Measurements from ENCODE around the gene SBNO1. TPM values are rescaled to one million over a fixed set of nuclear protein-coding genes. Genes with fewer than 3 reads are reported as not detected.
"Not testable (repeated sequence)": the region's sequence is repeated elsewhere in the genome, so short reads cannot be mapped to it uniquely, and the experiment has no call there.

Gene SBNO1
- total RNA-seq (ENCODE audit: low replicate concordance): 42.3 and 43.1 TPM in 2 replicates
- long read RNA-seq, partial matches to known transcripts: 168 of 216 reads
- long read RNA-seq, other reads (novel, unspliced or antisense): 48 of 216 reads

- peak within 1 kb of the TSS; percentile 96 for H3K27ac Mint-ChIP-seq
- H3K36me3 Mint-ChIP-seq: no peaks in the 10 kb centered on the region
- no peak for TF ChIP-seq CTCF (conservative IDR thresholded peaks at IDR 0.05)
- H3K27me3 Mint-ChIP-seq: no peaks in the 10 kb centered on the region
- H3K4me1 Mint-ChIP-seq (ENCODE audit: unreplicated experiment): peaks cover 14% of the 10 kb centered on the region
- DNase-seq (ENCODE audit: extremely low spot score, unreplicated experiment): no peak
- H3K4me3 Mint-ChIP-seq: peak within 1 kb of the TSS; percentile 95
- no peaks in the 10 kb centered on the region for H3K9me3 Mint-ChIP-seq
These were observed at the start of gene SBNO1 for GRCh38 chr12:123364532-123365024. Gene SBNO1 (minus strand): TSS chr12:123364847. CDS start chr12:123350441, 14,406 bp downstream.

DNA sequence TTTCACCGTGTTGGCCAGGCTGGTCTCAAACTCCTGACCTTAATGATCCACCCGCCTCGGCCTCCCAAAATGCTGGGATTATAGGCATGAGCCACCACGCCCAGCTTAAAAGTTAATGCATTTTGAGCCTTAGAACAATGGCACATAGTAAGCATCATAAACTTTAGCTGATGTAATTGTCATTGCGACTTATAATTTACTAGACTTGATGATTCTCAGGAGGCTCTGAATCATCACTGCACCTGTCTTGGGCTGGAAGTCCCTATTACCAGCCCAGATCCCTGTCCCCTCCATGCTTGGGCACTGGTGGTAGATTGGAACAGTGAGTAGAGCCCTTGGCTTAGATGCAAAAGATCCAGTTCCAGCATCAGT lies 45.4 kb upstream of the SBNO1 start:
- Mint-ChIP-seq H3K27ac (no peak overlapping the region), H3K4me3 (no peak overlapping the region), H3K4me1 (ENCODE audit: unreplicated experiment) (no peaks in the 10 kb centered on the region), H3K36me3 (peaks cover 4% of the 10 kb centered on the region), H3K27me3 (no peaks in the 10 kb centered on the region), H3K9me3 (no peaks in the 10 kb centered on the region)
- no peak for DNase-seq (ENCODE audit: extremely low spot score, unreplicated experiment)
- TF ChIP-seq CTCF (conservative IDR thresholded peaks at IDR 0.05): no peak

GRCh38 chr12:123409284-123410040 lies 44.8 kb upstream of the SBNO1 start:
- H3K27me3 Mint-ChIP-seq; H3K4me3 Mint-ChIP-seq; H3K36me3 Mint-ChIP-seq; H3K27ac Mint-ChIP-seq; H3K9me3 Mint-ChIP-seq; H3K4me1 Mint-ChIP-seq (ENCODE audit: unreplicated experiment); DNase-seq (ENCODE audit: extremely low spot score, unreplicated experiment): not testable (repeated sequence)

DNA sequence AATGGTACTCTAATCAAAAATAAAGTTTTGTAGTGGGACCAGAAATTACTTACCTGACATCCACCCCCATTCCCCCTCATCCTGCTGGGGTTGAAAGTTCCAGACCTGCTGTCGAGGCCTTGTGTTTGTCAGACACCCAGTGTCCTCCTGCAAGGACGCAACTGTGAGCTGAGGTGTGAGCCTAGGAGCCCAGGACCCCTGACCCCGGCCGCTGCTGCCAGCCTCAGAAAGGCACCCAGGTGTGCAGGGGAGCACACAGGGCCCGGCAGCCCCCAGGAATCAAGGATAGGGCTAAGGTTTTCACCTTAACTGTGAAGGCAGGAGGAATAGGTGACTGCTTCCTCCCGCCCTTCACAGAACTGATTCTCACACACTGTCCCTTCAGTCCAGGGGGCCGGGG lies 44.0 kb upstream of the SBNO1 start:
- H3K4me1 Mint-ChIP-seq (ENCODE audit: unreplicated experiment); H3K4me3 Mint-ChIP-seq; H3K27me3 Mint-ChIP-seq; H3K36me3 Mint-ChIP-seq; DNase-seq (ENCODE audit: extremely low spot score, unreplicated experiment); H3K9me3 Mint-ChIP-seq; H3K27ac Mint-ChIP-seq: not testable (repeated sequence)

- peak; percentile 18 for TF ChIP-seq CTCF (conservative IDR thresholded peaks at IDR 0.05)
- not testable (repeated sequence) for H3K9me3 Mint-ChIP-seq; H3K4me3 Mint-ChIP-seq; H3K27ac Mint-ChIP-seq; H3K4me1 Mint-ChIP-seq (ENCODE audit: unreplicated experiment); H3K27me3 Mint-ChIP-seq; H3K36me3 Mint-ChIP-seq; DNase-seq (ENCODE audit: extremely low spot score, unreplicated experiment)
These were observed 43.3 kb upstream of the SBNO1 start for GRCh38 chr12:123407934-123408333.

DNA sequence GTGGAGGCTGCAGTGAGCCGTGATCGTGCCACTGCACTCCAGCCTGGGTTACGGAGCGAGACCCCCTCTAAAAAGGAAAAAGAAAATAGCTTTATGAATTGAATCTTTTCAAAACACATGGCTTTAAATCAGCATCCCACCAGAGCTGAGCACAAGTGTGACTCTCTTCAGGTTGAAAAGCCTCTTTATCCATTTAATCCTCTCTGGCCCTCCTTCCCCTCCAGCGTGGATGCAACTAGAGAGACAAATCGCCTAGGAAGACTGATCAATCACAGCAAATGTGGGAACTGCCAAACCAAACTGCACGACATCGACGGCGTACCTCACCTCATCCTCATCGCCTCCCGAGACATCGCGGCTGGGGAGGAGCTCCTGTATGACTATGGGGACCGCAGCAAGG lies 42.6 kb upstream of the SBNO1 start:
- not testable (repeated sequence) for H3K4me1 Mint-ChIP-seq (ENCODE audit: unreplicated experiment); H3K4me3 Mint-ChIP-seq; DNase-seq (ENCODE audit: extremely low spot score, unreplicated experiment); H3K36me3 Mint-ChIP-seq; H3K9me3 Mint-ChIP-seq; H3K27ac Mint-ChIP-seq; H3K27me3 Mint-ChIP-seq

DNA sequence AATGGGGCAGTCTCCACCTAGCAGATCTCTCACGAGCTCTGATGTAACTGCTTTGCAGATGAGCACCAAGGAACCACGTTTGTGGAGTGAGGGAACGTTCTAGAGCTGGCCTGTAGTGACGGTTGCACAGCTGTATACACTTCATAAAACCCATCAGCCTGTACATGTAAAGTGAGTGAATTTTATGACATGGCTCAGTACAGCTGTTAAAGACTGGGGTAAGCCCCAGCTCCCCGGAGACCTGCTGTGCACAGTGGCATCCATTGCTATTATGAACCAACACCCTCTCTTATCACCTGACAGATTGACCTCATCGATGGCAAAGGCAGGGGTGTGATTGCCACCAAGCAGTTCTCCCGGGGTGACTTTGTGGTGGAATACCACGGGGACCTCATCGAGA lies 39.9 kb upstream of the SBNO1 start:
- Mint-ChIP-seq H3K9me3 (no peaks in the 10 kb centered on the region), H3K36me3 (peaks cover 10% of the 10 kb centered on the region), H3K4me3 (no peak overlapping the region), H3K4me1 (ENCODE audit: unreplicated experiment) (no peaks in the 10 kb centered on the region), H3K27me3 (no peaks in the 10 kb centered on the region), H3K27ac (no peak overlapping the region)
- no peak for DNase-seq (ENCODE audit: extremely low spot score, unreplicated experiment)
- no peak for TF ChIP-seq CTCF (conservative IDR thresholded peaks at IDR 0.05)

All from type B pancreatic cell (in vitro differentiated cells).